ENCODE measurements around the gene EGLN1.
"Not testable (repeated sequence)": the region's sequence is repeated elsewhere in the genome, so short reads cannot be mapped to it uniquely, and the experiment has no call there.

The EGLN1 gene

GRCh38 chr1:231357187-231357772, 64.8 kb downstream of the EGLN1 start:
- no peak for DNase-seq

- DNase-seq = no peak
Observed at GRCh38 chr1:231355171-231355570, 66.9 kb downstream of the EGLN1 start.

- DNase-seq = no peak
Observed at GRCh38 chr1:231354330-231355020, 67.6 kb downstream of the EGLN1 start.

- DNase-seq = no peak
Observed at GRCh38 chr1:231353086-231353485, 69.0 kb downstream of the EGLN1 start.

GRCh38 chr1:231351816-231352215, 70.3 kb downstream of the EGLN1 start:
- DNase-seq = no peak

- not testable (repeated sequence) for DNase-seq
Observed at GRCh38 chr1:231348856-231349255, 73.2 kb downstream of the EGLN1 start.

- DNase-seq = no peak
Observed at GRCh38 chr1:231348442-231348841, 73.6 kb downstream of the EGLN1 start.

GRCh38 chr1:231347961-231348360, 74.1 kb downstream of the EGLN1 start:
- DNase-seq = no peak

- DNase-seq = no peak
Observed at GRCh38 chr1:231340328-231341013, 81.6 kb downstream of the EGLN1 start.

GRCh38 chr1:231338270-231339128, 83.6 kb downstream of the EGLN1 start, which contains the start of gene SPRTN:
Gene SPRTN, plus strand, starts transcription at chr1:231338293. Its CDS starts 91 bp downstream, at chr1:231338384.
- DNase-seq = no peak

GRCh38 chr1:231337472-231338269, 84.4 kb downstream of the EGLN1 start, which contains the start of gene EXOC8:
Gene EXOC8, minus strand, starts transcription at chr1:231337852. Its CDS starts 107 bp downstream, at chr1:231337745.
- peak; percentile 97 for DNase-seq

GRCh38 chr1:231337043-231337471, 85.0 kb downstream of the EGLN1 start:
- no peak for DNase-seq

- no peak for DNase-seq
Observed at GRCh38 chr1:231335663-231336602, 86.2 kb downstream of the EGLN1 start.

- DNase-seq = no peak
Observed at GRCh38 chr1:231334952-231335351, 87.1 kb downstream of the EGLN1 start.

GRCh38 chr1:231334079-231334666, 87.9 kb downstream of the EGLN1 start:
- DNase-seq = no peak

- DNase-seq = no peak
Observed at GRCh38 chr1:231332761-231333160, 89.3 kb downstream of the EGLN1 start.

- DNase-seq = no peak
Observed at GRCh38 chr1:231329483-231329882, 92.6 kb downstream of the EGLN1 start.

GRCh38 chr1:231327617-231328016, 94.5 kb downstream of the EGLN1 start:
- DNase-seq = no peak

- DNase-seq = no peak
Observed at GRCh38 chr1:231326248-231326647, 95.8 kb downstream of the EGLN1 start.

GRCh38 chr1:231324660-231325059, 97.4 kb downstream of the EGLN1 start:
- no peak for DNase-seq
